ENCODE results near the gene KMT2A.
"Not testable (repeated sequence)": the region's sequence is repeated elsewhere in the genome, so short reads cannot be mapped to it uniquely, and the experiment has no call there.

The KMT2A gene

GRCh38 chr11:118449316-118449918 lies 13.1 kb downstream of the KMT2A start:
- H3K36me3 ChIP-seq (ENCODE audit: control insufficient read depth, insufficient read depth, low read length), result peaks cover 14% of the 10 kb centered on the region; the same call in 1 of the 2 replicates
- no peaks in the 10 kb centered on the region for H3K27me3 ChIP-seq (ENCODE audit: control insufficient read depth, insufficient read depth, low read length)
- no peak overlapping the region for H3K27ac ChIP-seq (ENCODE audit: low read depth, low read length)
- H3K4me3 ChIP-seq (ENCODE audit: low read depth, low read length), result no peak overlapping the region
- no peaks in the 10 kb centered on the region for H3K9me3 ChIP-seq (ENCODE audit: control insufficient read depth, insufficient read depth, low read length)
- no peaks in the 10 kb centered on the region for H3K4me1 ChIP-seq (ENCODE audit: control insufficient read depth, insufficient read depth, low read length)
- H3K9ac ChIP-seq (ENCODE audit: low read depth, low read length), result no peak overlapping the region

GRCh38 chr11:118450451-118450850 lies 14.2 kb downstream of the KMT2A start:
- no peaks in the 10 kb centered on the region for H3K9me3 ChIP-seq (ENCODE audit: control insufficient read depth, insufficient read depth, low read length)
- H3K4me3 ChIP-seq (ENCODE audit: low read depth, low read length), result no peak overlapping the region
- no peak overlapping the region for H3K27ac ChIP-seq (ENCODE audit: low read depth, low read length)
- no peaks in the 10 kb centered on the region for H3K27me3 ChIP-seq (ENCODE audit: control insufficient read depth, insufficient read depth, low read length)
- H3K9ac ChIP-seq (ENCODE audit: low read depth, low read length), result no peak overlapping the region
- H3K36me3 ChIP-seq (ENCODE audit: control insufficient read depth, insufficient read depth, low read length), result peaks cover 11% of the 10 kb centered on the region; the same call in 1 of the 2 replicates
- H3K4me1 ChIP-seq (ENCODE audit: control insufficient read depth, insufficient read depth, low read length), result no peaks in the 10 kb centered on the region

- H3K4me1 ChIP-seq (ENCODE audit: control insufficient read depth, insufficient read depth, low read length), result peaks cover 11% of the 10 kb centered on the region; the same call in 1 of the 2 replicates
- no peaks in the 10 kb centered on the region for H3K27me3 ChIP-seq (ENCODE audit: control insufficient read depth, insufficient read depth, low read length)
- H3K27ac ChIP-seq (ENCODE audit: low read depth, low read length), result no peak overlapping the region
- peaks cover 4% of the 10 kb centered on the region; the same call in 1 of the 2 replicates for H3K36me3 ChIP-seq (ENCODE audit: control insufficient read depth, insufficient read depth, low read length)
- no peaks in the 10 kb centered on the region for H3K9me3 ChIP-seq (ENCODE audit: control insufficient read depth, insufficient read depth, low read length)
- H3K4me3 ChIP-seq (ENCODE audit: low read depth, low read length), result no peak overlapping the region
- H3K9ac ChIP-seq (ENCODE audit: low read depth, low read length), result no peak overlapping the region
Observed at GRCh38 chr11:118462178-118462577, 25.9 kb downstream of the KMT2A start.

- not testable (repeated sequence) for H3K4me3 ChIP-seq (ENCODE audit: low read depth, low read length); H3K9ac ChIP-seq (ENCODE audit: low read depth, low read length); H3K4me1 ChIP-seq (ENCODE audit: control insufficient read depth, insufficient read depth, low read length); H3K27ac ChIP-seq (ENCODE audit: low read depth, low read length); H3K9me3 ChIP-seq (ENCODE audit: control insufficient read depth, insufficient read depth, low read length); H3K27me3 ChIP-seq (ENCODE audit: control insufficient read depth, insufficient read depth, low read length)
- H3K36me3 ChIP-seq (ENCODE audit: control insufficient read depth, insufficient read depth, low read length), result peaks cover 47% of the 10 kb centered on the region
Observed at GRCh38 chr11:118468968-118469367, 32.7 kb downstream of the KMT2A start.

- Histone ChIP-seq H3K36me3 (ENCODE audit: control insufficient read depth, insufficient read depth, low read length) (peaks cover 56% of the 10 kb centered on the region), H3K27me3 (ENCODE audit: control insufficient read depth, insufficient read depth, low read length) (no peaks in the 10 kb centered on the region), H3K9ac (ENCODE audit: low read depth, low read length) (no peak overlapping the region), H3K4me3 (ENCODE audit: low read depth, low read length) (no peak overlapping the region), H3K27ac (ENCODE audit: low read depth, low read length) (no peak overlapping the region), H3K9me3 (ENCODE audit: control insufficient read depth, insufficient read depth, low read length) (no peaks in the 10 kb centered on the region), H3K4me1 (ENCODE audit: control insufficient read depth, insufficient read depth, low read length) (no peaks in the 10 kb centered on the region)
Observed at GRCh38 chr11:118471030-118471429, 34.7 kb downstream of the KMT2A start.

GRCh38 chr11:118473537-118473936 lies 37.2 kb downstream of the KMT2A start:
- Histone ChIP-seq H3K9ac (ENCODE audit: low read depth, low read length) (no peak overlapping the region), H3K27ac (ENCODE audit: low read depth, low read length) (no peak overlapping the region), H3K36me3 (ENCODE audit: control insufficient read depth, insufficient read depth, low read length) (peaks cover 81% of the 10 kb centered on the region), H3K4me3 (ENCODE audit: low read depth, low read length) (no peak overlapping the region), H3K27me3 (ENCODE audit: control insufficient read depth, insufficient read depth, low read length) (no peaks in the 10 kb centered on the region), H3K4me1 (ENCODE audit: control insufficient read depth, insufficient read depth, low read length) (no peaks in the 10 kb centered on the region), H3K9me3 (ENCODE audit: control insufficient read depth, insufficient read depth, low read length) (no peaks in the 10 kb centered on the region)

- Histone ChIP-seq H3K9me3 (ENCODE audit: control insufficient read depth, insufficient read depth, low read length) (no peaks in the 10 kb centered on the region), H3K36me3 (ENCODE audit: control insufficient read depth, insufficient read depth, low read length) (peaks cover 88% of the 10 kb centered on the region), H3K4me1 (ENCODE audit: control insufficient read depth, insufficient read depth, low read length) (no peaks in the 10 kb centered on the region), H3K27me3 (ENCODE audit: control insufficient read depth, insufficient read depth, low read length) (no peaks in the 10 kb centered on the region), H3K27ac (ENCODE audit: low read depth, low read length) (no peak overlapping the region), H3K4me3 (ENCODE audit: low read depth, low read length) (no peak overlapping the region), H3K9ac (ENCODE audit: low read depth, low read length) (no peak overlapping the region)
Observed at GRCh38 chr11:118476676-118477075, 40.4 kb downstream of the KMT2A start.

- not testable (repeated sequence) for H3K9ac ChIP-seq (ENCODE audit: low read depth, low read length); H3K4me3 ChIP-seq (ENCODE audit: low read depth, low read length); H3K4me1 ChIP-seq (ENCODE audit: control insufficient read depth, insufficient read depth, low read length); H3K27ac ChIP-seq (ENCODE audit: low read depth, low read length); H3K27me3 ChIP-seq (ENCODE audit: control insufficient read depth, insufficient read depth, low read length); H3K9me3 ChIP-seq (ENCODE audit: control insufficient read depth, insufficient read depth, low read length)
- H3K36me3 ChIP-seq (ENCODE audit: control insufficient read depth, insufficient read depth, low read length), result peaks cover 95% of the 10 kb centered on the region
Observed at GRCh38 chr11:118481238-118481637, 44.9 kb downstream of the KMT2A start.

GRCh38 chr11:118484405-118484804 lies 48.1 kb downstream of the KMT2A start:
- H3K36me3 ChIP-seq (ENCODE audit: control insufficient read depth, insufficient read depth, low read length), result peaks cover 89% of the 10 kb centered on the region

GRCh38 chr11:118485273-118485672 lies 49.0 kb downstream of the KMT2A start:
- H3K36me3 ChIP-seq (ENCODE audit: control insufficient read depth, insufficient read depth, low read length), result peaks cover 89% of the 10 kb centered on the region
- no peak overlapping the region for H3K9ac ChIP-seq (ENCODE audit: low read depth, low read length)
- H3K27ac ChIP-seq (ENCODE audit: low read depth, low read length), result no peak overlapping the region
- H3K27me3 ChIP-seq (ENCODE audit: control insufficient read depth, insufficient read depth, low read length), result no peaks in the 10 kb centered on the region
- H3K4me1 ChIP-seq (ENCODE audit: control insufficient read depth, insufficient read depth, low read length), result no peaks in the 10 kb centered on the region
- H3K9me3 ChIP-seq (ENCODE audit: control insufficient read depth, insufficient read depth, low read length), result no peaks in the 10 kb centered on the region
- H3K4me3 ChIP-seq (ENCODE audit: low read depth, low read length), result no peak overlapping the region

More at GRCh38 chr11:118484405-118484804, 48.1 kb downstream of the KMT2A start:
- H3K9ac ChIP-seq (ENCODE audit: low read depth, low read length), result no peak overlapping the region
- H3K27ac ChIP-seq (ENCODE audit: low read depth, low read length), result no peak overlapping the region
- no peaks in the 10 kb centered on the region for H3K27me3 ChIP-seq (ENCODE audit: control insufficient read depth, insufficient read depth, low read length)
- no peak overlapping the region for H3K4me3 ChIP-seq (ENCODE audit: low read depth, low read length)
- H3K9me3 ChIP-seq (ENCODE audit: control insufficient read depth, insufficient read depth, low read length), result no peaks in the 10 kb centered on the region
- no peaks in the 10 kb centered on the region for H3K4me1 ChIP-seq (ENCODE audit: control insufficient read depth, insufficient read depth, low read length)

GRCh38 chr11:118488480-118489109 lies 52.3 kb downstream of the KMT2A start:
- H3K9me3 ChIP-seq (ENCODE audit: control insufficient read depth, insufficient read depth, low read length), result no peaks in the 10 kb centered on the region
- H3K4me3 ChIP-seq (ENCODE audit: low read depth, low read length), result no peak overlapping the region
- no peaks in the 10 kb centered on the region for H3K27me3 ChIP-seq (ENCODE audit: control insufficient read depth, insufficient read depth, low read length)
- H3K4me1 ChIP-seq (ENCODE audit: control insufficient read depth, insufficient read depth, low read length), result no peaks in the 10 kb centered on the region
- H3K9ac ChIP-seq (ENCODE audit: low read depth, low read length), result no peak overlapping the region
- H3K36me3 ChIP-seq (ENCODE audit: control insufficient read depth, insufficient read depth, low read length), result peaks cover 91% of the 10 kb centered on the region
- H3K27ac ChIP-seq (ENCODE audit: low read depth, low read length), result no peak overlapping the region

Data from HUES48 (cell line).